Measurements from ENCODE around the gene GPR137.
A peak's percentile ranks its signal among the peaks of the same experiment; 100 is the strongest.
"Not testable (repeated sequence)": the region's sequence is repeated elsewhere in the genome, so short reads cannot be mapped to it uniquely, and the experiment has no call there.

Gene GPR137

GRCh38 chr11:64299847-64300648, 14.4 kb downstream of the GPR137 start, which contains the start of gene CATSPERZ:
Gene CATSPERZ, plus strand, starts transcription at chr11:64300358. Its CDS starts 53 bp downstream, at chr11:64300411.
- no peak for DNase-seq (ENCODE audit: low read depth in 2 of 2, low spot score in 1 of 2)

GRCh38 chr11:64303109-64304031, 17.7 kb downstream of the GPR137 start:
- DNase-seq (ENCODE audit: low read depth in 2 of 2, low spot score in 1 of 2): no peak

- no peak for DNase-seq (ENCODE audit: low read depth in 2 of 2, low spot score in 1 of 2)
These were observed 18.3 kb downstream of the GPR137 start for GRCh38 chr11:64304032-64304315.

- DNase-seq (ENCODE audit: low read depth in 2 of 2, low spot score in 1 of 2): peak; percentile 84 to 97
These were observed 18.8 kb downstream of the GPR137 start for GRCh38 chr11:64304316-64305072.

GRCh38 chr11:64305075-64305690, 19.5 kb downstream of the GPR137 start, which contains the start of gene ESRRA:
Gene ESRRA, plus strand, starts transcription at chr11:64305524. Its CDS starts 1,656 bp downstream, at chr11:64307180.
- DNase-seq (ENCODE audit: low read depth in 2 of 2, low spot score in 1 of 2): peak; percentile 99

- peak; percentile 43 to 61 for DNase-seq (ENCODE audit: low read depth in 2 of 2, low spot score in 1 of 2)
These were observed 20.3 kb downstream of the GPR137 start for GRCh38 chr11:64305691-64306562.

- no peak for DNase-seq (ENCODE audit: low read depth in 2 of 2, low spot score in 1 of 2)
These were observed 20.9 kb downstream of the GPR137 start for GRCh38 chr11:64306563-64306875.

GRCh38 chr11:64306876-64307622, 21.4 kb downstream of the GPR137 start:
- DNase-seq (ENCODE audit: low read depth in 2 of 2, low spot score in 1 of 2): no peak

GRCh38 chr11:64307795-64308194, 22.1 kb downstream of the GPR137 start:
- not testable (repeated sequence) for DNase-seq (ENCODE audit: low read depth in 2 of 2, low spot score in 1 of 2)

- DNase-seq (ENCODE audit: low read depth in 2 of 2, low spot score in 1 of 2): no peak
These were observed 27.3 kb downstream of the GPR137 start for GRCh38 chr11:64312947-64313346.

- no peak for DNase-seq (ENCODE audit: low read depth in 2 of 2, low spot score in 1 of 2)
These were observed 28.0 kb downstream of the GPR137 start for GRCh38 chr11:64313491-64314145.

GRCh38 chr11:64314146-64314804, 28.6 kb downstream of the GPR137 start:
- no peak for DNase-seq (ENCODE audit: low read depth in 2 of 2, low spot score in 1 of 2)

- no peak for DNase-seq (ENCODE audit: low read depth in 2 of 2, low spot score in 1 of 2)
These were observed 29.3 kb downstream of the GPR137 start for GRCh38 chr11:64314805-64315561.

- not testable (repeated sequence) for DNase-seq (ENCODE audit: low read depth in 2 of 2, low spot score in 1 of 2)
These were observed 30.2 kb downstream of the GPR137 start for GRCh38 chr11:64315667-64316526.

- no peak for DNase-seq (ENCODE audit: low read depth in 2 of 2, low spot score in 1 of 2)
These were observed 31.1 kb downstream of the GPR137 start for GRCh38 chr11:64316672-64317324.

- DNase-seq (ENCODE audit: low read depth in 2 of 2, low spot score in 1 of 2): peak; percentile 90 to 92
These were observed 31.8 kb downstream of the GPR137 start, which contains the start of gene TRMT112 for GRCh38 chr11:64317325-64317960. Gene TRMT112, minus strand, starts transcription at chr11:64317559. Its CDS starts 33 bp downstream, at chr11:64317526.
